ENCODE measurements around the gene SPAG4. TPM values are rescaled to one million over a fixed set of nuclear protein-coding genes. Genes with fewer than 3 reads are reported as not detected.

The SPAG4 gene
- total RNA-seq, 1 experiment from 2014 or later, result 0.45 TPM

GRCh38 chr20:35620818-35621559 is 5.4 kb downstream of the SPAG4 start:
- no peak for DNase-seq (ENCODE audit: low spot score)

GRCh38 chr20:35621560-35621946 is 5.9 kb downstream of the SPAG4 start:
- DNase-seq (ENCODE audit: low spot score), result no peak

GRCh38 chr20:35625584-35626385 is 10.2 kb downstream of the SPAG4 start:
- no peak for DNase-seq (ENCODE audit: low spot score)

GRCh38 chr20:35626386-35627001 is 10.9 kb downstream of the SPAG4 start:
- no peak for DNase-seq (ENCODE audit: low spot score)

GRCh38 chr20:35627121-35627520 is 11.5 kb downstream of the SPAG4 start:
- no peak for DNase-seq (ENCODE audit: low spot score)

GRCh38 chr20:35629427-35630145 is 14.0 kb downstream of the SPAG4 start:
- DNase-seq (ENCODE audit: low spot score), result no peak

- no peak for DNase-seq (ENCODE audit: low spot score)
Observed at GRCh38 chr20:35630636-35631035, 15.0 kb downstream of the SPAG4 start.

GRCh38 chr20:35632539-35633115 is 17.0 kb downstream of the SPAG4 start:
- DNase-seq (ENCODE audit: low spot score), result no peak

- DNase-seq (ENCODE audit: low spot score), result no peak
Observed at GRCh38 chr20:35635652-35636051, 20.0 kb downstream of the SPAG4 start.

GRCh38 chr20:35636095-35636494 is 20.5 kb downstream of the SPAG4 start:
- no peak for DNase-seq (ENCODE audit: low spot score)

GRCh38 chr20:35637276-35637675 is 21.6 kb downstream of the SPAG4 start:
- DNase-seq (ENCODE audit: low spot score), result no peak

GRCh38 chr20:35638751-35639150 is 23.1 kb downstream of the SPAG4 start:
- no peak for DNase-seq (ENCODE audit: low spot score)

- DNase-seq (ENCODE audit: low spot score), result no peak
Observed at GRCh38 chr20:35640724-35641123, 25.1 kb downstream of the SPAG4 start.

- no peak for DNase-seq (ENCODE audit: low spot score)
Observed at GRCh38 chr20:35641743-35642142, 26.1 kb downstream of the SPAG4 start.

GRCh38 chr20:35643045-35643444 is 27.4 kb downstream of the SPAG4 start:
- no peak for DNase-seq (ENCODE audit: low spot score)

GRCh38 chr20:35644806-35645205 is 29.2 kb downstream of the SPAG4 start:
- no peak for DNase-seq (ENCODE audit: low spot score)

- DNase-seq (ENCODE audit: low spot score), result peak; percentile 29
Observed at GRCh38 chr20:35648836-35649235, 33.2 kb downstream of the SPAG4 start.

GRCh38 chr20:35650632-35651031 is 35.0 kb downstream of the SPAG4 start:
- no peak for DNase-seq (ENCODE audit: low spot score)

GRCh38 chr20:35651958-35652357 is 36.3 kb downstream of the SPAG4 start:
- no peak for DNase-seq (ENCODE audit: low spot score)

- DNase-seq (ENCODE audit: low spot score), result no peak
Observed at GRCh38 chr20:35652641-35653429, 37.2 kb downstream of the SPAG4 start.

- DNase-seq (ENCODE audit: low spot score), result no peak
Observed at GRCh38 chr20:35653430-35653734, 37.8 kb downstream of the SPAG4 start.
